Measurements from ENCODE around the gene BICD1. TPM values are rescaled to one million over a fixed set of nuclear protein-coding genes. Genes with fewer than 3 reads are reported as not detected.

The BICD1 gene
- total and polyA plus RNA-seq, 2 experiments from 2014 or later = 59.3 to 83.6 TPM

DNA sequence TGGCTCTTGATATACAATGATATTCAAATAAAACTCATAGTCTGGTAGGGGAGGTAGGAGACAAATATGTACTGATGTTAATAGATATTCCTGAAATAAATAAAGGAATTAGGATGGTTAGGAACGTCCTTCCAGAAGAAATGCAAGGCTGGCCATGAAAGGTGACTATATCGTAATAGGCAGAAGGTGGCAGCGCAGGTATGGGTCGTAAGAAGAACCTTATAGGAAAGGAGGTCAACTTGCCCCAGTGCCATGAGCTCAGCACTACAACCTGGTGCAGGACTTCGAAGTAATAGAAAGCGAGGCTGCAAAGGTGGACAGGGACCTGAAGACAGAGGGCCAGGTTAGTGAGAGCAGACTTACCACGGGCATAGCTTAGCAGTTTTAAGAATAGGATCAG is 237.4 kb downstream of the BICD1 start (continued):
- TF ChIP-seq, protein P1, sequence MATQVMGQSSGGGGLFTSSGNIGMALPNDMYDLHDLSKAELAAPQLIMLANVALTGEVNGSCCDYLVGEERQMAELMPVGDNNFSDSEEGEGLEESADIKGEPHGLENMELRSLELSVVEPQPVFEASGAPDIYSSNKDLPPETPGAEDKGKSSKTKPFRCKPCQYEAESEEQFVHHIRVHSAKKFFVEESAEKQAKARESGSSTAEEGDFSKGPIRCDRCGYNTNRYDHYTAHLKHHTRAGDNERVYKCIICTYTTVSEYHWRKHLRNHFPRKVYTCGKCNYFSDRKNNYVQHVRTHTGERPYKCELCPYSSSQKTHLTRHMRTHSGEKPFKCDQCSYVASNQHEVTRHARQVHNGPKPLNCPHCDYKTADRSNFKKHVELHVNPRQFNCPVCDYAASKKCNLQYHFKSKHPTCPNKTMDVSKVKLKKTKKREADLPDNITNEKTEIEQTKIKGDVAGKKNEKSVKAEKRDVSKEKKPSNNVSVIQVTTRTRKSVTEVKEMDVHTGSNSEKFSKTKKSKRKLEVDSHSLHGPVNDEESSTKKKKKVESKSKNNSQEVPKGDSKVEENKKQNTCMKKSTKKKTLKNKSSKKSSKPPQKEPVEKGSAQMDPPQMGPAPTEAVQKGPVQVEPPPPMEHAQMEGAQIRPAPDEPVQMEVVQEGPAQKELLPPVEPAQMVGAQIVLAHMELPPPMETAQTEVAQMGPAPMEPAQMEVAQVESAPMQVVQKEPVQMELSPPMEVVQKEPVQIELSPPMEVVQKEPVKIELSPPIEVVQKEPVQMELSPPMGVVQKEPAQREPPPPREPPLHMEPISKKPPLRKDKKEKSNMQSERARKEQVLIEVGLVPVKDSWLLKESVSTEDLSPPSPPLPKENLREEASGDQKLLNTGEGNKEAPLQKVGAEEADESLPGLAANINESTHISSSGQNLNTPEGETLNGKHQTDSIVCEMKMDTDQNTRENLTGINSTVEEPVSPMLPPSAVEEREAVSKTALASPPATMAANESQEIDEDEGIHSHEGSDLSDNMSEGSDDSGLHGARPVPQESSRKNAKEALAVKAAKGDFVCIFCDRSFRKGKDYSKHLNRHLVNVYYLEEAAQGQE (IDR thresholded peaks at IDR 0.05; ENCODE audit: unreplicated experiment) = no peak
- no peak for TF ChIP-seq ZNF114 (CRISPR knock-in tag; IDR thresholded peaks at IDR 0.05)

DNA sequence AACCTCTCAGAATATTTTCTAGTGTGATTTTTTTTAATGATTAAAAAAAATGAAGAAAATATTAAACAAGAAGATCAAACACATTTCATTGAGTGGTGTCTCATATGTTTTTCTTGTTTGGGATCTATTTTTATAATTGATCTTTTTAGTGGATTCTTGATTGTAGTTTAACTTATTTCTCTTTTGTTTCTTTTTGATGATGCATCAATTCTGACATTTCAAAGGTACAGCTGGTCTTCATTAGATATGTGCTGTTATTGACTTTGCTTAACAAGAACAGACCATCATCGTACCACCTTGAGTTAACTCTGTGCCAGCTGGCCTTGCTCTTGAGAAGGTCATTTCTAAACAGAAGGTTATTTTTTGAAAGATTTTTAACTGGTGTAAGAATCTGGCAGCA is 246.9 kb downstream of the BICD1 start:
- Histone ChIP-seq H2AFZ (no peak overlapping the region), H3K9me2 (ENCODE audit: insufficient read depth) (no peaks in the 10 kb centered on the region), H3K79me2 (replicated peaks; ENCODE audit: insufficient read depth) (no peaks in the 10 kb centered on the region), H3K4me2 (no peak overlapping the region), H3K4me1 (ENCODE audit: insufficient read depth) (no peaks in the 10 kb centered on the region), H4K20me1 (replicated peaks; ENCODE audit: insufficient read depth) (no peaks in the 10 kb centered on the region), H3K27me3 (ENCODE audit: insufficient read depth) (no peaks in the 10 kb centered on the region), H3K36me3 (ENCODE audit: insufficient read depth) (no peaks in the 10 kb centered on the region; the same call in 1 of the 2 replicates), H3F3A (replicated peaks; ENCODE audit: low read depth) (peaks cover 4% of the 10 kb centered on the region; the same call in 1 of the 2 replicates), H3K27ac (ENCODE audit: low read depth) (no peak overlapping the region), H3K4me3 (no peak overlapping the region)
- H3K36me3 Mint-ChIP-seq (ENCODE audit: low read depth) = no peaks in the 10 kb centered on the region; the same call in 2 of the 3 replicates
- ATAC-seq (no peak), DNase-seq (ENCODE audit: low spot score) (no peak)
- no peaks in the 10 kb centered on the region for H3K27me3 Mint-ChIP-seq (ENCODE audit: insufficient read depth, low read depth, poor library complexity)
- no peak overlapping the region for H3K27ac Mint-ChIP-seq
- H3K4me3 Mint-ChIP-seq = no peak overlapping the region
- no peaks in the 10 kb centered on the region for H3K9me3 Mint-ChIP-seq
- H3K4me1 Mint-ChIP-seq = no peaks in the 10 kb centered on the region
- no peak for TF ChIP-seq ZNF114 (CRISPR knock-in tag; IDR thresholded peaks at IDR 0.05)
- TF ChIP-seq ZNF331 (CRISPR knock-in tag; IDR thresholded peaks at IDR 0.05; ENCODE audit: low read depth) = no peak
- TF ChIP-seq, protein P2, sequence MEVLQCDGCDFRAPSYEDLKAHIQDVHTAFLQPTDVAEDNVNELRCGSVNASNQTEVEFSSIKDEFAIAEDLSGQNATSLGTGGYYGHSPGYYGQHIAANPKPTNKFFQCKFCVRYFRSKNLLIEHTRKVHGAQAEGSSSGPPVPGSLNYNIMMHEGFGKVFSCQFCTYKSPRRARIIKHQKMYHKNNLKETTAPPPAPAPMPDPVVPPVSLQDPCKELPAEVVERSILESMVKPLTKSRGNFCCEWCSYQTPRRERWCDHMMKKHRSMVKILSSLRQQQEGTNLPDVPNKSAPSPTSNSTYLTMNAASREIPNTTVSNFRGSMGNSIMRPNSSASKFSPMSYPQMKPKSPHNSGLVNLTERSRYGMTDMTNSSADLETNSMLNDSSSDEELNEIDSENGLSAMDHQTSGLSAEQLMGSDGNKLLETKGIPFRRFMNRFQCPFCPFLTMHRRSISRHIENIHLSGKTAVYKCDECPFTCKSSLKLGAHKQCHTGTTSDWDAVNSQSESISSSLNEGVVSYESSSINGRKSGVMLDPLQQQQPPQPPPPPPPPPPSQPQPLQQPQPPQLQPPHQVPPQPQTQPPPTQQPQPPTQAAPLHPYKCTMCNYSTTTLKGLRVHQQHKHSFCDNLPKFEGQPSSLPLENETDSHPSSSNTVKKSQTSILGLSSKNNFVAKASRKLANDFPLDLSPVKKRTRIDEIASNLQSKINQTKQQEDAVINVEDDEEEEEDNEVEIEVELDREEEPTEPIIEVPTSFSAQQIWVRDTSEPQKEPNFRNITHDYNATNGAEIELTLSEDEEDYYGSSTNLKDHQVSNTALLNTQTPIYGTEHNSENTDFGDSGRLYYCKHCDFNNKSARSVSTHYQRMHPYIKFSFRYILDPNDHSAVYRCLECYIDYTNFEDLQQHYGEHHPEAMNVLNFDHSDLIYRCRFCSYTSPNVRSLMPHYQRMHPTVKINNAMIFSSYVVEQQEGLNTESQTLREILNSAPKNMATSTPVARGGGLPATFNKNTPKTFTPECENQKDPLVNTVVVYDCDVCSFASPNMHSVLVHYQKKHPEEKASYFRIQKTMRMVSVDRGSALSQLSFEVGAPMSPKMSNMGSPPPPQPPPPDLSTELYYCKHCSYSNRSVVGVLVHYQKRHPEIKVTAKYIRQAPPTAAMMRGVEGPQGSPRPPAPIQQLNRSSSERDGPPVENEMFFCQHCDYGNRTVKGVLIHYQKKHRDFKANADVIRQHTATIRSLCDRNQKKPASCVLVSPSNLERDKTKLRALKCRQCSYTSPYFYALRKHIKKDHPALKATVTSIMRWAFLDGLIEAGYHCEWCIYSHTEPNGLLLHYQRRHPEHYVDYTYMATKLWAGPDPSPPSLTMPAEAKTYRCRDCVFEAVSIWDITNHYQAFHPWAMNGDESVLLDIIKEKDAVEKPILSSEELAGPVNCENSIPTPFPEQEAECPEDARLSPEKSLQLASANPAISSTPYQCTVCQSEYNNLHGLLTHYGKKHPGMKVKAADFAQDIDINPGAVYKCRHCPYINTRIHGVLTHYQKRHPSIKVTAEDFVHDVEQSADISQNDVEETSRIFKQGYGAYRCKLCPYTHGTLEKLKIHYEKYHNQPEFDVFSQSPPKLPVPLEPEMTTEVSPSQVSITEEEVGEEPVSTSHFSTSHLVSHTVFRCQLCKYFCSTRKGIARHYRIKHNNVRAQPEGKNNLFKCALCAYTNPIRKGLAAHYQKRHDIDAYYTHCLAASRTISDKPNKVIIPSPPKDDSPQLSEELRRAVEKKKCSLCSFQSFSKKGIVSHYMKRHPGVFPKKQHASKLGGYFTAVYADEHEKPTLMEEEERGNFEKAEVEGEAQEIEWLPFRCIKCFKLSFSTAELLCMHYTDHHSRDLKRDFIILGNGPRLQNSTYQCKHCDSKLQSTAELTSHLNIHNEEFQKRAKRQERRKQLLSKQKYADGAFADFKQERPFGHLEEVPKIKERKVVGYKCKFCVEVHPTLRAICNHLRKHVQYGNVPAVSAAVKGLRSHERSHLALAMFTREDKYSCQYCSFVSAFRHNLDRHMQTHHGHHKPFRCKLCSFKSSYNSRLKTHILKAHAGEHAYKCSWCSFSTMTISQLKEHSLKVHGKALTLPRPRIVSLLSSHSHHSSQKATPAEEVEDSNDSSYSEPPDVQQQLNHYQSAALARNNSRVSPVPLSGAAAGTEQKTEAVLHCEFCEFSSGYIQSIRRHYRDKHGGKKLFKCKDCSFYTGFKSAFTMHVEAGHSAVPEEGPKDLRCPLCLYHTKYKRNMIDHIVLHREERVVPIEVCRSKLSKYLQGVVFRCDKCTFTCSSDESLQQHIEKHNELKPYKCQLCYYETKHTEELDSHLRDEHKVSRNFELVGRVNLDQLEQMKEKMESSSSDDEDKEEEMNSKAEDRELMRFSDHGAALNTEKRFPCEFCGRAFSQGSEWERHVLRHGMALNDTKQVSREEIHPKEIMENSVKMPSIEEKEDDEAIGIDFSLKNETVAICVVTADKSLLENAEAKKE (CRISPR knock-in tag; IDR thresholded peaks at IDR 0.05) = no peak
- TF ChIP-seq EZH2 (IDR thresholded peaks at IDR 0.05; ENCODE audit: low read depth, unreplicated experiment) = no peak
- TF ChIP-seq JUNB (IDR thresholded peaks at IDR 0.05; ENCODE audit: unreplicated experiment) = no peak
- TF ChIP-seq, protein P3, sequence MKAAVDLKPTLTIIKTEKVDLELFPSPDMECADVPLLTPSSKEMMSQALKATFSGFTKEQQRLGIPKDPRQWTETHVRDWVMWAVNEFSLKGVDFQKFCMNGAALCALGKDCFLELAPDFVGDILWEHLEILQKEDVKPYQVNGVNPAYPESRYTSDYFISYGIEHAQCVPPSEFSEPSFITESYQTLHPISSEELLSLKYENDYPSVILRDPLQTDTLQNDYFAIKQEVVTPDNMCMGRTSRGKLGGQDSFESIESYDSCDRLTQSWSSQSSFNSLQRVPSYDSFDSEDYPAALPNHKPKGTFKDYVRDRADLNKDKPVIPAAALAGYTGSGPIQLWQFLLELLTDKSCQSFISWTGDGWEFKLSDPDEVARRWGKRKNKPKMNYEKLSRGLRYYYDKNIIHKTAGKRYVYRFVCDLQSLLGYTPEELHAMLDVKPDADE (IDR thresholded peaks at IDR 0.05) = no peak
- TF ChIP-seq EZH2phosphoT487 (IDR thresholded peaks at IDR 0.05; ENCODE audit: unreplicated experiment) = no peak
- TF ChIP-seq, protein P4, sequence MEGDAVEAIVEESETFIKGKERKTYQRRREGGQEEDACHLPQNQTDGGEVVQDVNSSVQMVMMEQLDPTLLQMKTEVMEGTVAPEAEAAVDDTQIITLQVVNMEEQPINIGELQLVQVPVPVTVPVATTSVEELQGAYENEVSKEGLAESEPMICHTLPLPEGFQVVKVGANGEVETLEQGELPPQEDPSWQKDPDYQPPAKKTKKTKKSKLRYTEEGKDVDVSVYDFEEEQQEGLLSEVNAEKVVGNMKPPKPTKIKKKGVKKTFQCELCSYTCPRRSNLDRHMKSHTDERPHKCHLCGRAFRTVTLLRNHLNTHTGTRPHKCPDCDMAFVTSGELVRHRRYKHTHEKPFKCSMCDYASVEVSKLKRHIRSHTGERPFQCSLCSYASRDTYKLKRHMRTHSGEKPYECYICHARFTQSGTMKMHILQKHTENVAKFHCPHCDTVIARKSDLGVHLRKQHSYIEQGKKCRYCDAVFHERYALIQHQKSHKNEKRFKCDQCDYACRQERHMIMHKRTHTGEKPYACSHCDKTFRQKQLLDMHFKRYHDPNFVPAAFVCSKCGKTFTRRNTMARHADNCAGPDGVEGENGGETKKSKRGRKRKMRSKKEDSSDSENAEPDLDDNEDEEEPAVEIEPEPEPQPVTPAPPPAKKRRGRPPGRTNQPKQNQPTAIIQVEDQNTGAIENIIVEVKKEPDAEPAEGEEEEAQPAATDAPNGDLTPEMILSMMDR (conservative IDR thresholded peaks at IDR 0.05; ENCODE audit: low read depth in 2 of 2) = no peak
- no peak for TF ChIP-seq CREB1 (CRISPR knock-in tag; IDR thresholded peaks at IDR 0.05; ENCODE audit: low read depth)
- TF ChIP-seq STAT1 (IDR thresholded peaks at IDR 0.05; ENCODE audit: unreplicated experiment) = no peak
- no peak for TF ChIP-seq NANOG (IDR thresholded peaks at IDR 0.05; ENCODE audit: borderline replicate concordance)
